ENCODE results near the gene ECE2. TPM values are rescaled to one million over a fixed set of nuclear protein-coding genes. Genes with fewer than 3 reads are reported as not detected.

ECE2 gene
- total RNA-seq, 1 donor from 2014 or later: not detected

- DNase-seq (ENCODE audit: low read depth) (no peak), FAIRE-seq (no peak)
- no peak for TF ChIP-seq CTCF (IDR thresholded peaks at IDR 0.05; ENCODE audit: insufficient read depth, low read length, severe bottlenecking)
- H3K36me3 ChIP-seq (ENCODE audit: control insufficient read depth, insufficient read depth, low read length): peaks cover 32% of the 10 kb centered on the region
- H3K4me3 ChIP-seq (ENCODE audit: low read depth, low read length): no peak overlapping the region
- H3K27me3 ChIP-seq (ENCODE audit: control insufficient read depth, insufficient read depth, low read length): no peaks in the 10 kb centered on the region
These were observed 32.1 kb downstream of the ECE2 start for GRCh38 chr3:184307915-184308314.

GRCh38 chr3:184308744-184309143 is 32.9 kb downstream of the ECE2 start:
- TF ChIP-seq CTCF (IDR thresholded peaks at IDR 0.05; ENCODE audit: insufficient read depth, low read length, severe bottlenecking): no peak
- Histone ChIP-seq H3K4me3 (ENCODE audit: low read depth, low read length) (no peak overlapping the region), H3K27me3 (ENCODE audit: control insufficient read depth, insufficient read depth, low read length) (no peaks in the 10 kb centered on the region), H3K36me3 (ENCODE audit: control insufficient read depth, insufficient read depth, low read length) (peaks cover 24% of the 10 kb centered on the region)
- DNase-seq (ENCODE audit: low read depth) (no peak), FAIRE-seq (no peak)

- no peak for TF ChIP-seq CTCF (IDR thresholded peaks at IDR 0.05; ENCODE audit: insufficient read depth, low read length, severe bottlenecking)
- Histone ChIP-seq H3K36me3 (ENCODE audit: control insufficient read depth, insufficient read depth, low read length) (peaks cover 16% of the 10 kb centered on the region), H3K27me3 (ENCODE audit: control insufficient read depth, insufficient read depth, low read length) (no peaks in the 10 kb centered on the region), H3K4me3 (ENCODE audit: low read depth, low read length) (no peak overlapping the region)
- DNase-seq (ENCODE audit: low read depth) (no peak), FAIRE-seq (no peak)
These were observed 35.8 kb downstream of the ECE2 start for GRCh38 chr3:184311633-184312032.

GRCh38 chr3:184314363-184314699 is 38.5 kb downstream of the ECE2 start, which contains the start of gene EIF4G1:
EIF4G1 (plus strand) TSS chr3:184314606; CDS start chr3:184315797, 1,191 bp downstream.
- Histone ChIP-seq H3K36me3 (ENCODE audit: control insufficient read depth, insufficient read depth, low read length) (peaks cover 12% of the 10 kb centered on the region), H3K27me3 (ENCODE audit: control insufficient read depth, insufficient read depth, low read length) (no peaks in the 10 kb centered on the region), H3K4me3 (ENCODE audit: low read depth, low read length) (peak within 1 kb of the TSS; percentile 59)
- no peak for TF ChIP-seq CTCF (IDR thresholded peaks at IDR 0.05; ENCODE audit: insufficient read depth, low read length, severe bottlenecking)
- DNase-seq (ENCODE audit: low read depth) (peak; percentile 83), FAIRE-seq (no peak)

- no peak for FAIRE-seq
- Histone ChIP-seq H3K27me3 (ENCODE audit: control insufficient read depth, insufficient read depth, low read length) (no peaks in the 10 kb centered on the region), H3K36me3 (ENCODE audit: control insufficient read depth, insufficient read depth, low read length) (peaks cover 12% of the 10 kb centered on the region), H3K4me3 (ENCODE audit: low read depth, low read length) (peak overlapping the region; percentile 59)
- no peak for DNase-seq (ENCODE audit: low read depth)
- TF ChIP-seq CTCF (IDR thresholded peaks at IDR 0.05; ENCODE audit: insufficient read depth, low read length, severe bottlenecking): no peak
These were observed 39.1 kb downstream of the ECE2 start for GRCh38 chr3:184314700-184315542.

GRCh38 chr3:184315543-184315867 is 39.7 kb downstream of the ECE2 start:
- peak overlapping the region; percentile 59 for H3K4me3 ChIP-seq (ENCODE audit: low read depth, low read length)
- H3K27me3 ChIP-seq (ENCODE audit: control insufficient read depth, insufficient read depth, low read length): no peaks in the 10 kb centered on the region
- DNase-seq (ENCODE audit: low read depth) (no peak), FAIRE-seq (no peak)
- no peak for TF ChIP-seq CTCF (IDR thresholded peaks at IDR 0.05; ENCODE audit: insufficient read depth, low read length, severe bottlenecking)
- peaks cover 15% of the 10 kb centered on the region for H3K36me3 ChIP-seq (ENCODE audit: control insufficient read depth, insufficient read depth, low read length)

Measured in bronchial epithelial cell (primary cell).